HepG2 (cell line): ENCODE results near the gene CASP1. TPM values are rescaled to one million over a fixed set of nuclear protein-coding genes. Genes with fewer than 3 reads are reported as not detected.

Experiments used
- CEBPG ChIP-seq: IDR thresholded peaks from 2 replicates; pipeline ENCODE4 v1.6.1; 2016
- FOXP1 ChIP-seq, 2 experiments: fragments of 450-650 bp in 1 of 2; IDR thresholded peaks; 2 replicates each; pipeline ENCODE4 v1.6.1; 2017 to 2018; ENCODE audit warnings: antibody characterized with exemption in 1 of 2
- GTF3A ChIP-seq: sonication (generic); formaldehyde crosslinking; conservative IDR thresholded peaks from 2 replicates; pipeline ENCODE4 v1.4.0; 2020; ENCODE audit warnings: mild to moderate bottlenecking, missing genetic modification reagents
- GZF1 ChIP-seq: sonication (generic); formaldehyde crosslinking; IDR thresholded peaks from 2 replicates; pipeline ENCODE4 v1.5.1; 2020; ENCODE audit warnings: mild to moderate bottlenecking, missing genetic modification reagents
- KDM2A ChIP-seq: sonication (generic); formaldehyde crosslinking; IDR thresholded peaks from 2 replicates; pipeline ENCODE4 v1.4.0; 2020; ENCODE audit warnings: low read depth, missing genetic modification reagents, borderline replicate concordance
- MED1 ChIP-seq: sonication (generic); formaldehyde crosslinking; IDR thresholded peaks from 2 replicates; pipeline ENCODE4 v1.4.0; 2020; ENCODE audit warnings: missing genetic modification reagents
- POGZ ChIP-seq: sonication (generic); formaldehyde crosslinking; IDR thresholded peaks from 2 replicates; pipeline ENCODE4 v1.4.0; 2020; ENCODE audit warnings: mild to moderate bottlenecking, missing genetic modification reagents
- PRDM10 ChIP-seq: sonication (generic); formaldehyde crosslinking; IDR thresholded peaks from 2 replicates; pipeline ENCODE4 v1.4.0; 2020; ENCODE audit warnings: low read depth, missing genetic modification reagents
- RFXANK ChIP-seq: IDR thresholded peaks from 2 replicates; pipeline ENCODE4 v1.6.1; 2016
- SOX6 ChIP-seq, 2 experiments: fragments of 450-650 bp in 1 of 2; sonication (generic) in 1 of 2; formaldehyde crosslinking in 1 of 2; IDR thresholded peaks; 2 replicates each; pipeline versions ENCODE4 v1.4.0 to v1.6.1; 2017 to 2020; ENCODE audit warnings: antibody characterized with exemption in 1 of 2, mild to moderate bottlenecking in 1 of 2, missing genetic modification reagents in 1 of 2
- SP5 ChIP-seq: IDR thresholded peaks from 2 replicates; pipeline ENCODE4 v1.6.1; 2016; ENCODE audit warnings: low read depth, borderline replicate concordance
- TEAD2 ChIP-seq: sonication (generic); formaldehyde crosslinking; IDR thresholded peaks from 2 replicates; pipeline ENCODE4 v1.9.0; 2021; ENCODE audit warnings: missing genetic modification reagents
- ZBTB7B ChIP-seq: sonication (generic); formaldehyde crosslinking; IDR thresholded peaks from 2 replicates; pipeline ENCODE4 v1.4.0; 2020; ENCODE audit warnings: missing genetic modification reagents
- ZNF547 ChIP-seq: sonication (generic); formaldehyde crosslinking; IDR thresholded peaks from 2 replicates; pipeline ENCODE4 v1.5.1; 2020; ENCODE audit warnings: mild to moderate bottlenecking, missing genetic modification reagents
- ZNF597 ChIP-seq: sonication (generic); formaldehyde crosslinking; IDR thresholded peaks from 2 replicates; pipeline ENCODE4 v1.5.0; 2020; ENCODE audit warnings: missing genetic modification reagents
- polyA plus RNA-seq, 8 experiments: library from polyadenylated mRNA; depleted of rRNA in 3 of 8; stranded (reverse) in 7 of 8; unstranded in 1 of 8; fragments of >200 nt; fragmentation: Illumina TruSeq in 4 of 8; extraction: Trizol in 4 of 8; gene quantifications; 2 replicates each; pipeline versions ENCODE4 v1.2.1 to v1.2.3, GENCODE V29; 2011 to 2016; ENCODE audit warnings: low read depth in 4 of 8, missing spikeins in 1 of 8, mixed read lengths in 1 of 8; ENCODE audit not compliant: insufficient read depth in 1 of 8
- total RNA-seq, 5 experiments: library from RNA; depleted of rRNA; stranded (reverse); fragments of >200 nt; fragmentation: Illumina TruSeq; extraction: Trizol; gene quantifications; 2 replicates each; pipeline ENCODE4 v1.2.3, GENCODE V29; 2016; ENCODE audit warnings: low read depth in 1 of 5
- TF ChIP-seq, protein P1 (sequence below): sonication (generic); formaldehyde crosslinking; IDR thresholded peaks from 2 replicates; pipeline ENCODE4 v1.4.0; 2020; ENCODE audit warnings: missing genetic modification reagents

CASP1 gene
- total and polyA plus RNA-seq, 2 of the 13 experiments (the other 11 are each of a cell fraction or from before 2014, with no cell fraction given), result 0.34 to 5.2 TPM

GRCh38 chr11:105051559-105051958 lies 16.6 kb upstream of the CASP1 start (continued):
- TF ChIP-seq SOX6 (IDR thresholded peaks at IDR 0.05) (no peak), SOX6 (CRISPR knock-in tag; IDR thresholded peaks at IDR 0.05) (peak; percentile 95), GTF3A (CRISPR knock-in tag) (no peak), FOXP1 (IDR thresholded peaks at IDR 0.05) (peak; percentile 74), FOXP1 (CRISPR knock-in tag; IDR thresholded peaks at IDR 0.05) (peak; percentile 88), ZNF547 (no peak), POGZ (peak; percentile 83), KDM2A (CRISPR knock-in tag) (no peak), CEBPG (CRISPR knock-in tag) (peak; percentile 32; the same call in 1 of the 2 replicates), GZF1 (CRISPR knock-in tag) (no peak), MED1 (CRISPR knock-in tag) (peak; percentile 90), ZNF597 (CRISPR knock-in tag) (no peak), ZBTB7B (CRISPR knock-in tag) (0 out of 2 replicates have a peak, but pooled peaks have one; percentile 51), PRDM10 (no peak), TEAD2 (CRISPR knock-in tag) (no peak), SP5 (CRISPR knock-in tag) (0 out of 2 replicates have a peak, but pooled peaks have one; percentile 26), RFXANK (CRISPR knock-in tag) (no peak)
- TF ChIP-seq, protein P1, sequence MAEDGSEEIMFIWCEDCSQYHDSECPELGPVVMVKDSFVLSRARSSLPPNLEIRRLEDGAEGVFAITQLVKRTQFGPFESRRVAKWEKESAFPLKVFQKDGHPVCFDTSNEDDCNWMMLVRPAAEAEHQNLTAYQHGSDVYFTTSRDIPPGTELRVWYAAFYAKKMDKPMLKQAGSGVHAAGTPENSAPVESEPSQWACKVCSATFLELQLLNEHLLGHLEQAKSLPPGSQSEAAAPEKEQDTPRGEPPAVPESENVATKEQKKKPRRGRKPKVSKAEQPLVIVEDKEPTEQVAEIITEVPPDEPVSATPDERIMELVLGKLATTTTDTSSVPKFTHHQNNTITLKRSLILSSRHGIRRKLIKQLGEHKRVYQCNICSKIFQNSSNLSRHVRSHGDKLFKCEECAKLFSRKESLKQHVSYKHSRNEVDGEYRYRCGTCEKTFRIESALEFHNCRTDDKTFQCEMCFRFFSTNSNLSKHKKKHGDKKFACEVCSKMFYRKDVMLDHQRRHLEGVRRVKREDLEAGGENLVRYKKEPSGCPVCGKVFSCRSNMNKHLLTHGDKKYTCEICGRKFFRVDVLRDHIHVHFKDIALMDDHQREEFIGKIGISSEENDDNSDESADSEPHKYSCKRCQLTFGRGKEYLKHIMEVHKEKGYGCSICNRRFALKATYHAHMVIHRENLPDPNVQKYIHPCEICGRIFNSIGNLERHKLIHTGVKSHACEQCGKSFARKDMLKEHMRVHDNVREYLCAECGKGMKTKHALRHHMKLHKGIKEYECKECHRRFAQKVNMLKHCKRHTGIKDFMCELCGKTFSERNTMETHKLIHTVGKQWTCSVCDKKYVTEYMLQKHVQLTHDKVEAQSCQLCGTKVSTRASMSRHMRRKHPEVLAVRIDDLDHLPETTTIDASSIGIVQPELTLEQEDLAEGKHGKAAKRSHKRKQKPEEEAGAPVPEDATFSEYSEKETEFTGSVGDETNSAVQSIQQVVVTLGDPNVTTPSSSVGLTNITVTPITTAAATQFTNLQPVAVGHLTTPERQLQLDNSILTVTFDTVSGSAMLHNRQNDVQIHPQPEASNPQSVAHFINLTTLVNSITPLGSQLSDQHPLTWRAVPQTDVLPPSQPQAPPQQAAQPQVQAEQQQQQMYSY (CRISPR knock-in tag), result no peak
